GM23338 (cell line): ENCODE measurements around the gene SORL1-AS1.

Source experiments
- ATAC-seq: fragments of 200-7000 bp; cut with Tn5 transposase; 3 replicates; pipeline ENCODE4 v1.9.1; 2020
- DNase-seq: peaks from one replicate; pipeline ENCODE4 v3.0.0-alpha.2; 2015; ENCODE audit warnings: low spot score
- H2AFZ ChIP-seq: fragments of 200-600 bp; sonication (generic); 2 replicates; pipeline ENCODE4 v1.8.0; 2016; ENCODE audit warnings: antibody characterized with exemption, mild to moderate bottlenecking, moderate library complexity
- H3F3A ChIP-seq: fragments of 200-600 bp; sonication (generic); replicated peaks from 2 replicates; pipeline ENCODE4 v1.8.0; 2017; ENCODE audit warnings: antibody characterized with exemption, mixed run types, low read depth
- H3K27ac ChIP-seq: fragments of 200-600 bp; sonication (generic); 2 replicates; pipeline ENCODE4 v1.6.1; 2016; ENCODE audit warnings: low read depth
- H3K27me3 ChIP-seq: fragments of 200-600 bp; sonication (generic); 2 replicates; pipeline ENCODE4 v1.8.0; 2016; ENCODE audit warnings: mild to moderate bottlenecking, mixed run types, moderate library complexity; ENCODE audit not compliant: insufficient read depth
- H3K36me3 ChIP-seq: fragments of 200-600 bp; sonication (generic); 2 replicates; pipeline ENCODE4 v1.8.0; 2016; ENCODE audit warnings: mild to moderate bottlenecking; ENCODE audit not compliant: insufficient read depth
- H3K4me1 ChIP-seq: fragments of 200-600 bp; sonication (generic); 2 replicates; pipeline ENCODE4 v1.8.0; 2016; ENCODE audit warnings: mild to moderate bottlenecking, moderate library complexity; ENCODE audit not compliant: insufficient read depth
- H3K4me2 ChIP-seq: fragments of 200-600 bp; sonication (generic); 2 replicates; pipeline ENCODE4 v1.7.1; 2017; ENCODE audit warnings: mixed run types
- H3K4me3 ChIP-seq: fragments of 200-600 bp; sonication (generic); 2 replicates; pipeline ENCODE4 v1.6.1; 2016; ENCODE audit warnings: mixed run types
- H3K79me2 ChIP-seq: fragments of 200-600 bp; sonication (generic); replicated peaks from 2 replicates; pipeline ENCODE4 v1.8.0; 2017; ENCODE audit warnings: mild to moderate bottlenecking; ENCODE audit not compliant: insufficient read depth
- H3K9me2 ChIP-seq: fragments of 200-600 bp; sonication (generic); 2 replicates; pipeline ENCODE4 v1.8.0; 2017; ENCODE audit not compliant: insufficient read depth
- H4K20me1 ChIP-seq: fragments of 200-600 bp; sonication (generic); replicated peaks from 2 replicates; pipeline ENCODE4 v1.8.0; 2017; ENCODE audit warnings: mild to moderate bottlenecking; ENCODE audit not compliant: insufficient read depth
- H3K27ac Mint-ChIP-seq: 2 replicates; pipeline ENCODE4 v1.8.0; 2020; ENCODE audit warnings: inconsistent platforms, mild to moderate bottlenecking, moderate library complexity, mixed read lengths
- H3K27me3 Mint-ChIP-seq: 3 replicates; pipeline ENCODE4 v1.8.0; 2022; ENCODE audit warnings: low read depth, mild to moderate bottlenecking, moderate library complexity, mixed read lengths, inconsistent platforms; ENCODE audit not compliant: insufficient read depth, poor library complexity
- H3K36me3 Mint-ChIP-seq: 3 replicates; pipeline ENCODE4 v1.8.0; 2021; ENCODE audit warnings: low read depth, mild to moderate bottlenecking, inconsistent platforms, moderate library complexity, mixed read lengths
- H3K4me1 Mint-ChIP-seq: 3 replicates; pipeline ENCODE4 v1.8.0; 2020; ENCODE audit warnings: mild to moderate bottlenecking, inconsistent platforms, mixed read lengths
- H3K4me3 Mint-ChIP-seq: 3 replicates; pipeline ENCODE4 v1.8.0; 2021; ENCODE audit warnings: moderate library complexity, mild to moderate bottlenecking, inconsistent platforms, mixed read lengths
- H3K9me3 Mint-ChIP-seq: 3 replicates; pipeline ENCODE4 v1.8.0; 2020; ENCODE audit warnings: moderate library complexity, mild to moderate bottlenecking, inconsistent platforms, mixed read lengths
- CREB1 ChIP-seq: fragments of 250-450 bp; sonication (Bioruptor Pico); IDR thresholded peaks from 2 replicates; pipeline ENCODE4 v1.5.0; 2020; ENCODE audit warnings: low read depth, mild to moderate bottlenecking, moderate library complexity
- CTCF ChIP-seq, 2 experiments: fragments of 200-600 bp in 1 of 2; sonication (generic) in 1 of 2; conservative IDR thresholded peaks; 2 replicates each; pipeline versions ENCODE4 v1.5.1 to v1.6.1; 2016 to 2017; ENCODE audit warnings: antibody characterized with exemption in 2 of 2, low read depth in 2 of 2, mild to moderate bottlenecking in 2 of 2, moderate library complexity in 1 of 2
- ETS1 ChIP-seq: IDR thresholded peaks from 2 replicates; pipeline ENCODE4 v1.6.1; 2016; ENCODE audit warnings: antibody characterized with exemption
- EZH2 ChIP-seq: fragments of 200-600 bp; sonication (generic); IDR thresholded peaks from one replicate; pipeline ENCODE4 v1.8.0; 2017; ENCODE audit warnings: antibody characterized with exemption, mild to moderate bottlenecking, low read depth; ENCODE audit not compliant: unreplicated experiment
- EZH2phosphoT487 ChIP-seq: fragments of 200-600 bp; sonication (generic); IDR thresholded peaks from one replicate; pipeline ENCODE4 v1.8.1; 2018; ENCODE audit warnings: antibody characterized with exemption; ENCODE audit not compliant: unreplicated experiment
- JUNB ChIP-seq: IDR thresholded peaks from one replicate; pipeline ENCODE4 v1.6.1; 2016; ENCODE audit warnings: antibody characterized with exemption; ENCODE audit not compliant: unreplicated experiment
- NANOG ChIP-seq: IDR thresholded peaks from 2 replicates; pipeline ENCODE4 v1.6.1; 2016; ENCODE audit warnings: antibody characterized with exemption, borderline replicate concordance
- POLR2AphosphoS5 ChIP-seq: IDR thresholded peaks from 2 replicates; pipeline ENCODE4 v1.6.1; 2016; ENCODE audit warnings: antibody characterized with exemption, low read depth
- REST ChIP-seq: IDR thresholded peaks from one replicate; pipeline ENCODE4 v1.6.1; 2018; ENCODE audit warnings: antibody characterized with exemption; ENCODE audit not compliant: unreplicated experiment
- STAT1 ChIP-seq: IDR thresholded peaks from one replicate; pipeline ENCODE4 v1.6.1; 2016; ENCODE audit warnings: antibody characterized with exemption; ENCODE audit not compliant: unreplicated experiment

SORL1-AS1 gene

GRCh38 chr11:121488170-121488569, 35.4 kb upstream of the SORL1-AS1 start:
- TF ChIP-seq EZH2 (no peak), STAT1 (no peak), ETS1 (no peak), EZH2phosphoT487 (no peak), NANOG (no peak), CTCF (conservative IDR thresholded peaks at IDR 0.05; ENCODE audit: low read depth in 2 of 2) (no peak), REST (no peak), POLR2AphosphoS5 (no peak), CREB1 (CRISPR knock-in tag) (no peak)
- H3K36me3 ChIP-seq, result peaks cover 19% of the 10 kb centered on the region; the same call in 1 of the 2 replicates
- H3K4me3 ChIP-seq, result no peak overlapping the region
- H3K27me3 Mint-ChIP-seq, result peaks cover 3% of the 10 kb centered on the region
- peaks cover 7% of the 10 kb centered on the region; the same call in 2 of the 3 replicates for H3K4me1 Mint-ChIP-seq
- H3F3A ChIP-seq, result no peaks in the 10 kb centered on the region; the same call in 1 of the 2 replicates
- no peaks in the 10 kb centered on the region; the same call in 1 of the 2 replicates for H4K20me1 ChIP-seq
- no peak overlapping the region for H3K4me2 ChIP-seq
- H3K36me3 Mint-ChIP-seq, result peaks cover 48% of the 10 kb centered on the region
- H3K27ac ChIP-seq, result 0 out of 2 replicates have a peak overlapping the region, but pooled peaks have one; percentile 39
- ATAC-seq (no peak), DNase-seq (no peak)
- H3K79me2 ChIP-seq, result peaks cover 27% of the 10 kb centered on the region
- H2AFZ ChIP-seq, result no peak overlapping the region
- H3K9me2 ChIP-seq, result no peaks in the 10 kb centered on the region
- no peak overlapping the region for H3K27ac Mint-ChIP-seq
- no peaks in the 10 kb centered on the region for H3K9me3 Mint-ChIP-seq
- H3K4me1 ChIP-seq, result peaks cover 3% of the 10 kb centered on the region; the same call in 1 of the 2 replicates
- no peak overlapping the region for H3K4me3 Mint-ChIP-seq
- no peaks in the 10 kb centered on the region for H3K27me3 ChIP-seq

GRCh38 chr11:121487191-121487590, 34.4 kb upstream of the SORL1-AS1 start:
- Histone ChIP-seq H3K4me1 (peaks cover 10% of the 10 kb centered on the region; the same call in 1 of the 2 replicates), H3K79me2 (peaks cover 37% of the 10 kb centered on the region), H3F3A (no peaks in the 10 kb centered on the region; the same call in 1 of the 2 replicates), H3K9me2 (no peaks in the 10 kb centered on the region), H3K27ac (no peak overlapping the region), H3K27me3 (no peaks in the 10 kb centered on the region), H3K4me2 (no peak overlapping the region), H2AFZ (no peak overlapping the region), H3K4me3 (no peak overlapping the region), H3K36me3 (peaks cover 14% of the 10 kb centered on the region; the same call in 1 of the 2 replicates), H4K20me1 (no peaks in the 10 kb centered on the region; the same call in 1 of the 2 replicates)
- Mint-ChIP-seq H3K36me3 (peaks cover 48% of the 10 kb centered on the region), H3K27ac (peak overlapping the region; percentile 29; the same call in 1 of the 2 replicates), H3K9me3 (no peaks in the 10 kb centered on the region), H3K27me3 (peaks cover 3% of the 10 kb centered on the region), H3K4me3 (no peak overlapping the region), H3K4me1 (peaks cover 15% of the 10 kb centered on the region)
- ATAC-seq (no peak), DNase-seq (no peak)
- no peak for TF ChIP-seq CREB1 (CRISPR knock-in tag)
- no peak for TF ChIP-seq JUNB
- no peak for TF ChIP-seq EZH2
- no peak for TF ChIP-seq REST
